DND-41 (cell line): ENCODE measurements around the gene CYP17A1.
A peak's percentile ranks its signal among the peaks of the same experiment; 100 is the strongest.
"Not testable (repeated sequence)": the region's sequence is repeated elsewhere in the genome, so short reads cannot be mapped to it uniquely, and the experiment has no call there.

Experiments
- ATAC-seq: fragments of 200-7000 bp; cut with Tn5 transposase; 3 replicates; pipeline ENCODE4 v1.9.1; 2021; ENCODE audit warnings: low read depth; ENCODE audit not compliant: insufficient read depth
- DNase-seq: peaks from one replicate; pipeline ENCODE4 v3.0.0-alpha.2; 2020
- H2AFZ ChIP-seq: 2 replicates; pipeline ENCODE4 v1.6.0; 2012; ENCODE audit warnings: low read depth, low read length
- H3K27ac ChIP-seq: 2 replicates; pipeline ENCODE4 v1.5.1; 2012; ENCODE audit warnings: low read length, inconsistent platforms
- H3K27me3 ChIP-seq: fragments of 200-600 bp; sonication (generic); 2 replicates; pipeline ENCODE4 v1.6.0; 2012; ENCODE audit warnings: low read length, mild to moderate bottlenecking, inconsistent platforms; ENCODE audit not compliant: insufficient read depth, poor library complexity
- H3K36me3 ChIP-seq: 2 replicates; pipeline ENCODE4 v1.5.1; 2012; ENCODE audit warnings: low read length, inconsistent platforms; ENCODE audit not compliant: insufficient read depth
- H3K4me1 ChIP-seq: 2 replicates; pipeline ENCODE4 v1.5.1; 2012; ENCODE audit warnings: mild to moderate bottlenecking, low read length; ENCODE audit not compliant: insufficient read depth
- H3K4me2 ChIP-seq: 2 replicates; pipeline ENCODE4 v1.6.0; 2012; ENCODE audit warnings: mild to moderate bottlenecking, moderate library complexity, low read length, inconsistent platforms; ENCODE audit not compliant: insufficient read depth
- H3K4me3 ChIP-seq, 2 experiments: fragments of 200-600 bp in 1 of 2; shearing (Covaris generic) in 1 of 2; 2 replicates each; pipeline ENCODE4 v1.5.1; 2012 to 2016; ENCODE audit warnings: inconsistent platforms in 2 of 2, low read length in 2 of 2, mild to moderate bottlenecking in 2 of 2, low read depth in 1 of 2, moderate library complexity in 1 of 2
- H3K79me2 ChIP-seq: 2 replicates; pipeline ENCODE4 v1.6.0; 2012; ENCODE audit warnings: low read length, inconsistent platforms; ENCODE audit not compliant: insufficient read depth
- H3K9ac ChIP-seq: 2 replicates; pipeline ENCODE4 v1.6.0; 2012; ENCODE audit warnings: low read depth, mild to moderate bottlenecking, inconsistent platforms, low read length, moderate library complexity
- H3K9me3 ChIP-seq: 2 replicates; pipeline ENCODE4 v1.5.1; 2012; ENCODE audit warnings: low read length, moderate library complexity, mild to moderate bottlenecking, inconsistent platforms; ENCODE audit not compliant: insufficient read depth, severe bottlenecking
- H4K20me1 ChIP-seq: 2 replicates; pipeline ENCODE4 v1.6.0; 2012; ENCODE audit warnings: low read length; ENCODE audit not compliant: insufficient read depth
- CTCF ChIP-seq: IDR thresholded peaks from 2 replicates; pipeline ENCODE4 v1.5.1; 2012; ENCODE audit warnings: borderline replicate concordance, low read length, moderate library complexity, mild to moderate bottlenecking; ENCODE audit not compliant: poor library complexity, severe bottlenecking; ENCODE audit errors: extremely low read depth
- EZH2 ChIP-seq: IDR thresholded peaks from 3 replicates; pipeline ENCODE4 v1.6.1; 2012; ENCODE audit warnings: borderline replicate concordance, low read depth, mild to moderate bottlenecking, moderate library complexity, low read length, inconsistent platforms; ENCODE audit not compliant: severe bottlenecking

The CYP17A1 gene

DNA sequence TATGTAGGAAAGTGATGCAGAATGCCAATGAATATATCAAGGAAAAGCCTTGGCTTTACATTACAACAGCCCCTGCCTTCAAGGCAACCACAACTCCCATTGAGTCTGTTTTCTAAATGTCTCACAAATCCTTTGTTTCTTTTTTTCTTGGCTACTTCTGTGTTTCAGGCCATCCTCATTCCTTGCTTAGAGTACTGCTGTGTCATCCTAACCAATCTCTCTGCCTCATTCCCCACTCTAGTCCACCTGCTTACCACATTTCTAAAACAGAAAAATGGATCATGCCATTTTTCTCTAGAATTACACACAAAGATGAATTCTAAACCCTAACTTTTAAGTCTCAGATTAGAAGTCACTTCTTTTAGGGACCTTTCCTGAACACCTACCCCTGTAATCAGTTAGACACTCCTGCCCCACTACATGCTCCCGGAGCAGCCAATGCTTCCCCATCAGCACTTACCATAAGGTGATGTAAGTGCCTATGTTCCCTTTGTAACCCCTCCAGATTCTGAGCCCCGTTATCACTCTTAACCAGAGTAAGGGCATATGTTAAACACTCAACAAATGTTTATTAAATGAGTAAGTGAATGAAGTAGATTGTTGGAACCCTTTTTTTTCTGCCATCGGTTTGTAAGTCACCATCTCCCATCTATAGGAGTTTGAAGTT lies 19.7 kb upstream of the CYP17A1 start:
- H3K9me3 ChIP-seq = no peaks in the 10 kb centered on the region
- no peak for ATAC-seq
- H3K4me2 ChIP-seq = no peak overlapping the region
- no peak for TF ChIP-seq CTCF
- no peak for TF ChIP-seq EZH2
- H3K9ac ChIP-seq = no peak overlapping the region
- no peaks in the 10 kb centered on the region for H4K20me1 ChIP-seq
- no peak overlapping the region for H3K27ac ChIP-seq
- DNase-seq = no peak
- H3K4me1 ChIP-seq = peaks cover 20% of the 10 kb centered on the region
- no peaks in the 10 kb centered on the region for H3K27me3 ChIP-seq
- 0 out of 2 replicates have a peak, but pooled peaks cover 3% of the 10 kb centered on the region for H3K36me3 ChIP-seq
- no peak overlapping the region for H3K4me3 ChIP-seq
- H3K79me2 ChIP-seq = peaks cover 15% of the 10 kb centered on the region
- no peak overlapping the region for H2AFZ ChIP-seq

GRCh38 chr10:102855731-102856436 lies 18.7 kb upstream of the CYP17A1 start:
- DNase-seq, H3K27me3 ChIP-seq, H2AFZ ChIP-seq, ATAC-seq, H3K9me3 ChIP-seq, H3K9ac ChIP-seq, H3K36me3 ChIP-seq, H4K20me1 ChIP-seq, H3K27ac ChIP-seq, H3K4me3 ChIP-seq: not testable (repeated sequence)
- peak overlapping the region; percentile 94 for H3K4me2 ChIP-seq
- H3K79me2 ChIP-seq = peaks cover 15% of the 10 kb centered on the region
- H3K4me1 ChIP-seq = peaks cover 20% of the 10 kb centered on the region

GRCh38 chr10:102853237-102853636 lies 16.0 kb upstream of the CYP17A1 start:
- not testable (repeated sequence) for H3K9ac ChIP-seq, ATAC-seq, H2AFZ ChIP-seq, DNase-seq, H3K27ac ChIP-seq, H3K36me3 ChIP-seq, H4K20me1 ChIP-seq, H3K9me3 ChIP-seq, H3K27me3 ChIP-seq, H3K4me3 ChIP-seq
- peaks cover 15% of the 10 kb centered on the region for H3K79me2 ChIP-seq
- peak overlapping the region; percentile 94; the same call in 1 of the 2 replicates for H3K4me2 ChIP-seq
- H3K4me1 ChIP-seq = peaks cover 20% of the 10 kb centered on the region

- Histone ChIP-seq H3K9me3 (no peaks in the 10 kb centered on the region), H3K27me3 (no peaks in the 10 kb centered on the region), H3K27ac (no peak overlapping the region), H3K4me3 (no peak overlapping the region), H3K9ac (no peak overlapping the region), H3K4me1 (peaks cover 10% of the 10 kb centered on the region), H3K79me2 (peaks cover 4% of the 10 kb centered on the region; the same call in 1 of the 2 replicates), H3K36me3 (no peaks in the 10 kb centered on the region), H2AFZ (no peak overlapping the region), H3K4me2 (no peak overlapping the region), H4K20me1 (no peaks in the 10 kb centered on the region)
- no peak for TF ChIP-seq CTCF
- TF ChIP-seq EZH2 = no peak
- DNase-seq = no peak
- ATAC-seq = no peak
Measured at GRCh38 chr10:102850025-102850518, 12.9 kb upstream of the CYP17A1 start.
